Fibroblast of mammary gland (primary cell): ENCODE data around the gene CAPN13.

Experiments used
- DNase-seq: peaks from one replicate; pipeline ENCODE4 v3.0.0-alpha.2; 2010; ENCODE audit warnings: low read depth
- H3K4me3 ChIP-seq: 2 replicates; pipeline ENCODE4 v1.5.1; 2011; ENCODE audit warnings: low read depth, mild to moderate bottlenecking, low read length, moderate library complexity; ENCODE audit not compliant: control insufficient read depth
- TF ChIP-seq, protein P1 (sequence below): conservative IDR thresholded peaks from 2 replicates; pipeline ENCODE4 v1.5.1; 2011; ENCODE audit warnings: low read depth, low read length, inconsistent platforms; ENCODE audit not compliant: control insufficient read depth, insufficient read depth

The CAPN13 gene

GRCh38 chr2:30823452-30823851 lies 16.2 kb upstream of the CAPN13 start:
- DNase-seq, result no peak
- TF ChIP-seq, protein P1, sequence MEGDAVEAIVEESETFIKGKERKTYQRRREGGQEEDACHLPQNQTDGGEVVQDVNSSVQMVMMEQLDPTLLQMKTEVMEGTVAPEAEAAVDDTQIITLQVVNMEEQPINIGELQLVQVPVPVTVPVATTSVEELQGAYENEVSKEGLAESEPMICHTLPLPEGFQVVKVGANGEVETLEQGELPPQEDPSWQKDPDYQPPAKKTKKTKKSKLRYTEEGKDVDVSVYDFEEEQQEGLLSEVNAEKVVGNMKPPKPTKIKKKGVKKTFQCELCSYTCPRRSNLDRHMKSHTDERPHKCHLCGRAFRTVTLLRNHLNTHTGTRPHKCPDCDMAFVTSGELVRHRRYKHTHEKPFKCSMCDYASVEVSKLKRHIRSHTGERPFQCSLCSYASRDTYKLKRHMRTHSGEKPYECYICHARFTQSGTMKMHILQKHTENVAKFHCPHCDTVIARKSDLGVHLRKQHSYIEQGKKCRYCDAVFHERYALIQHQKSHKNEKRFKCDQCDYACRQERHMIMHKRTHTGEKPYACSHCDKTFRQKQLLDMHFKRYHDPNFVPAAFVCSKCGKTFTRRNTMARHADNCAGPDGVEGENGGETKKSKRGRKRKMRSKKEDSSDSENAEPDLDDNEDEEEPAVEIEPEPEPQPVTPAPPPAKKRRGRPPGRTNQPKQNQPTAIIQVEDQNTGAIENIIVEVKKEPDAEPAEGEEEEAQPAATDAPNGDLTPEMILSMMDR, result no peak
- H3K4me3 ChIP-seq, result no peak overlapping the region

DNA sequence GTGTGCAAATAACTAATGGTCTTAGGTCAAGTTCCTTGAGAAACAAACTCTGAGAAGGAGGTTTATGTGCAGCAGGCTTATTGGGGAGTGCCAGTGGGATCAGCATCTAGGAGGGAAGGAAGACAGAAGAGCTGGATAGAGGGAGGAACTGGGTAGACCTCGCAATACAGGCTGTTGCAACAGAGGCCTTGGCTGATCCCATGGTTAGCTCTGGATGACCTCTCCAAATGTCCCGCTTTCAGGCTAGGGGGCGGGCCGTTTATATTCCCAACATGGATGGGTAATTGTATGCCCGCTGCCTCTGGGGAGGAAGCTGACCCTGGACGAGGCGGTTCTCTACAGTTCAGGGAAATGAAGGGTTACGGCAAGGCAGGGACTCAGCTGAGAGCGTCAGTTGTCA lies 14.7 kb upstream of the CAPN13 start:
- DNase-seq, result no peak
- TF ChIP-seq, protein P1, result no peak
- H3K4me3 ChIP-seq, result no peak overlapping the region

DNA sequence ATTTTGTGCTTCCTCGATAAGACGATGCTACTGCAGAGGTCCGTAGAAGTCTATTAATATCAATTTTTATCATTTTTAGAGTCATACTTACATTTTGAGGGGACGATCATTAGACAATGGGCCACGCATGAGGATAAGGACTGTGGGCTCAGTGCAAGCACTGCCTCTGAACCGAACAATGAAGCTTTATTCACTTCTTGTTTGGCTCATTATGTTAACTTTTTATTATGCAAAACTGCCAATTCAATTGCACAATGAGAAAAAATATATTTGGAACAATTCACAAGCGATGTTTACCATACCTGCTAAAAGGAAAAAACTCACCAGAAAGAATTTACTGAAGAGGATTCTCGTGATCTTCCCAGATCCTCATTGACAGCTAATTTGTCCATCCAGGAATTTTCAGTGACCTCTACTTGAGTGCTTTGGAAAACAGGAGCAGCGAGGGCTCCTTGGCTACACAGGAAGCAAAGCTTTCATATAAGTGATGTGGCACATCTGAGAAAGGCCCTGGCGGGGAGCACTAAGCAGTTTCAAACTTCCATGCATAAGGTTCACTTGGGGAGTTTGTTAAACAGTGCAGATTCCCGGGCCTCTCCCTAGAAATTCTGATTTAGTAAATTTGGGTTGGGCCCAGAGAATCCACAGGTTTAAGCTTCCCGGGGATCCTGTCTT lies 13.3 kb upstream of the CAPN13 start:
- no peak for DNase-seq
- TF ChIP-seq, protein P1, result no peak
- H3K4me3 ChIP-seq, result no peak overlapping the region

DNA sequence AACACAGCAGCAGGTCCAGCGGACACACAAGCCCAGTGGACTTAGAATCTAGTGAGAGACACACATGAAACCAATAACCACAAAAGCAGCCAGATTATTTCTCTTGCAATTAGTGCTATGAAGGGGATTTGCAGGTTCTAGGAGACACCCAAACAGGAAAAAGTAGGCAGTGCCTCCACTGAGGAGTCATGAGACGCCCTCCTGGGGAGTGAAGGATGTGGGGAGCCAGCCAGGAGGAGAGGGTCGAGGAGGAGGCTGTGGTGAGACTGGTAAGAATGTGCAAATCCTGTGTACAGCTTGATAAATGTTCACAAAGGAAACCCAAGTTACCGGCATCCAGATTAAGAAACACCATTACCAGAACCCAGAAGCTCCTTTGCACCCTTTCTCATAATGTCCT lies 2.7 kb upstream of the CAPN13 start:
- TF ChIP-seq, protein P1, result no peak
- DNase-seq, result no peak
- H3K4me3 ChIP-seq, result no peak overlapping the region

DNA sequence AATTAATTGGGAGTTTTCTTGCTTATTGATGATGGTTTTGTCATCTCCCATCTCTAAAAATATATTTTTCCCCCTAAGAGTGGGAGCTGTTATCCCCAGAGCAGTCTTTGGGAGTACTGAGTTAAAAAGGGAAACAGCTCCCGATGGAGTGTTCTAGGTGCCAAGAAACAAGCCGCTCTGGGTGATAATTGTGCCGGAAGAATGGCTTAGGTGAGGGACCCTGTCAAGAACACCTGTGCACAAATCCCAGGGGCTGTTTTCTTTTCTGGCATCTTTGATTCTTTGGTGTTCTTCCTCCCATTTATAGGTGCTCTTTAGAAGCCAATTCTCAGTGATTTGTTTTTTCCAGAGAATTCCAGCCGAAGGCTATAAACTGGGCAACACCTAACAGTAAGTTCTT lies 1.4 kb upstream of the CAPN13 start:
- DNase-seq, result no peak
- TF ChIP-seq, protein P1, result no peak
- no peak overlapping the region for H3K4me3 ChIP-seq

DNA sequence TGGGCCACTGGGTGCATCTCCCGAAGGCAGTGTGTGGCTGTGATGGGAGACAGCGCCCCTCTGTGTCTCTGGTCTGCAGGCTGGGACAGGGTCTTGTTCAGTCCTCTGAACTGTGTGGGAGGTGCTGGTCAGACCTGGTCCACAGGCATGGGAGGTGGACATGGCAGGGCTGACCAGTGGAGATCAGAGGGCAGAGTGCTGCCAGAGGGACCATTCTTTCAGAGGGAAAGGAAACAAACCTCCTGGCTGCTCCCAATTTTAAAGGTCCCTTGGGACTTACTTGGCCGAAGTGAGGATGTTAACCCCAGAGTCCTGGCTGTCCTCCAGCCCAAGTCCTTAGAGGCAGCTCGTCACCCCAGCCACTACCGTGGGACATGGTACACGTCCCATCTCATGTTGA lies 4.0 kb downstream of the CAPN13 start:
- no peak overlapping the region for H3K4me3 ChIP-seq
- no peak for DNase-seq
- TF ChIP-seq, protein P1, result no peak

GRCh38 chr2:30802611-30803010 lies 4.6 kb downstream of the CAPN13 start:
- DNase-seq, result no peak
- TF ChIP-seq, protein P1, result no peak
- H3K4me3 ChIP-seq, result no peak overlapping the region
